A549 (cell line): ENCODE data around the gene MCM7. TPM values are rescaled to one million over a fixed set of nuclear protein-coding genes. Genes with fewer than 3 reads are reported as not detected.

Experiments
- ATAC-seq, 2 experiments: fragments of 200-7000 bp in 1 of 2; fragments of >200 bp in 1 of 2; cut with Nextera tagmentation in 1 of 2; cut with Tn5 transposase in 1 of 2; 3 replicates each; pipeline versions ENCODE4 v1.8.0 to v1.9.1; 2018 to 2020; ENCODE audit warnings: mild to moderate bottlenecking in 1 of 2, moderate library complexity in 1 of 2
- CTCF ChIA-PET: fragments of 300-600 bp; sonication (Branson Sonifier 250); formaldehyde crosslinking; extraction: SDS; loops from one replicate; lab custom pipeline; 2021; ENCODE audit warnings: antibody characterized with exemption, inconsistent platforms; lab: Yijun Ruan, JAX
- POLR2A ChIA-PET: fragments of 350-600 bp; formaldehyde crosslinking; extraction: SDS; loops from one replicate; lab custom pipeline; 2021; ENCODE audit warnings: antibody characterized with exemption, inconsistent platforms; lab: Yijun Ruan, JAX
- DNase-seq, 2 experiments: peaks; one replicate each; pipeline versions ENCODE4 v3.0.0 to v3.0.0-alpha.2; 2011 to 2016; ENCODE audit warnings: low read depth in 1 of 2, low spot score in 1 of 2
- FAIRE-seq: peaks from 2 replicates; lab custom pipeline; 2011; peaks lifted over from hg19 to GRCh38; lab: Jason Lieb, UNC
- H3K27ac ChIP-seq, 2 experiments: fragments of >200 bp; sonication (Bioruptor Twin); formaldehyde crosslinking; 3 replicates each; pipeline ENCODE4 v1.5.1; 2016 to 2017
- H3K4me1 ChIP-seq: fragments of >200 bp; sonication (Bioruptor Twin); formaldehyde crosslinking; 3 replicates; pipeline ENCODE4 v1.6.1; 2016
- H3K4me2 ChIP-seq: fragments of >200 bp; sonication (Bioruptor Twin); formaldehyde crosslinking; 3 replicates; pipeline ENCODE4 v1.6.1; 2016
- H3K4me3 ChIP-seq: fragments of >200 bp; sonication (Bioruptor Twin); formaldehyde crosslinking; 3 replicates; pipeline ENCODE4 v1.5.1; 2016
- H3K9me3 ChIP-seq: fragments of >200 bp; sonication (Bioruptor Twin); formaldehyde crosslinking; 3 replicates; pipeline ENCODE4 v1.6.1; 2016
- CBX8 ChIP-seq: fragments of 200-600 bp; sonication (generic); IDR thresholded peaks from 2 replicates; pipeline ENCODE4 v1.6.1; 2016
- CEBPB ChIP-seq, 2 experiments: fragments of >200 bp in 1 of 2; sonication (Bioruptor Twin) in 1 of 2; formaldehyde crosslinking in 1 of 2; IDR thresholded peaks; 2 replicates each; pipeline ENCODE4 v1.6.1; 2012 to 2016
- CHD2 ChIP-seq: fragments of 150-350 bp; IDR thresholded peaks from 2 replicates; pipeline ENCODE4 v1.6.1; 2014; ENCODE audit warnings: low read length; ENCODE audit not compliant: partially characterized antibody
- CHD4 ChIP-seq: fragments of 200-600 bp; sonication (generic); IDR thresholded peaks from 2 replicates; pipeline ENCODE4 v1.6.1; 2016; ENCODE audit warnings: antibody characterized with exemption, mild to moderate bottlenecking, borderline replicate concordance
- E2F6 ChIP-seq: IDR thresholded peaks from 2 replicates; pipeline ENCODE4 v1.6.1; 2012; ENCODE audit warnings: low read depth, borderline replicate concordance
- EHMT2 ChIP-seq: fragments of 200-600 bp; sonication (generic); IDR thresholded peaks from 2 replicates; pipeline ENCODE4 v1.6.1; 2016; ENCODE audit warnings: antibody characterized with exemption, low read depth, mild to moderate bottlenecking, moderate library complexity
- ELK1 ChIP-seq: fragments of 150-350 bp; IDR thresholded peaks from 2 replicates; pipeline ENCODE4 v1.6.1; 2014; ENCODE audit warnings: low read depth, mild to moderate bottlenecking, low read length
- EP300 ChIP-seq, 2 experiments: fragments of >200 bp; sonication (Bioruptor Twin); formaldehyde crosslinking; IDR thresholded peaks; 2 replicates in 1 of 2; 3 replicates in 1 of 2; pipeline ENCODE4 v1.6.1; 2016 to 2017
- ESRRA ChIP-seq: fragments of 150-350 bp; IDR thresholded peaks from 2 replicates; pipeline ENCODE4 v1.6.1; 2014; ENCODE audit warnings: mild to moderate bottlenecking, low read length, borderline replicate concordance
- FOSL2 ChIP-seq, 2 experiments: fragments of 450-650 bp in 1 of 2; fragments of >200 bp in 1 of 2; sonication (Bioruptor Twin) in 1 of 2; formaldehyde crosslinking; IDR thresholded peaks; 2 replicates each; pipeline versions ENCODE4 v1.5.0 to v1.6.1; 2016 to 2020; ENCODE audit warnings: mild to moderate bottlenecking in 1 of 2, moderate library complexity in 1 of 2
- HMGXB4 ChIP-seq: fragments of 250-450 bp; sonication (Bioruptor Pico); IDR thresholded peaks from 2 replicates; pipeline ENCODE4 v1.5.0; 2021; ENCODE audit warnings: mild to moderate bottlenecking, moderate library complexity, borderline replicate concordance
- HOXA7 ChIP-seq: fragments of 250-450 bp; sonication (Bioruptor Pico); IDR thresholded peaks from 2 replicates; pipeline ENCODE4 v1.5.0; 2020; ENCODE audit warnings: mild to moderate bottlenecking, moderate library complexity
- HOXB13 ChIP-seq: fragments of 250-450 bp; sonication (Bioruptor Pico); IDR thresholded peaks from 2 replicates; pipeline ENCODE4 v1.5.0; 2020; ENCODE audit warnings: low read depth, mild to moderate bottlenecking, moderate library complexity
- JUNB ChIP-seq: fragments of >200 bp; sonication (Bioruptor Twin); formaldehyde crosslinking; IDR thresholded peaks from 2 replicates; pipeline ENCODE4 v1.6.1; 2016
- KDM1A ChIP-seq: fragments of 200-600 bp; sonication (generic); IDR thresholded peaks from 2 replicates; pipeline ENCODE4 v1.6.1; 2016; ENCODE audit warnings: low read depth, mild to moderate bottlenecking
- KDM5A ChIP-seq: fragments of 200-600 bp; sonication (generic); IDR thresholded peaks from 2 replicates; pipeline ENCODE4 v1.6.1; 2016; ENCODE audit warnings: antibody characterized with exemption, mild to moderate bottlenecking
- NFE2L2 ChIP-seq: fragments of 150-350 bp; conservative IDR thresholded peaks from 2 replicates; pipeline ENCODE4 v1.6.1; 2014; ENCODE audit warnings: low read length
- NPAS2 ChIP-seq: fragments of 250-450 bp; sonication (Bioruptor Pico); IDR thresholded peaks from 2 replicates; pipeline ENCODE4 v1.8.0; 2022; ENCODE audit warnings: mild to moderate bottlenecking, moderate library complexity, borderline replicate concordance
- NR3C1 ChIP-seq: fragments of >200 bp; sonication (Bioruptor Twin); formaldehyde crosslinking; IDR thresholded peaks from 3 replicates; pipeline ENCODE4 v1.6.1; 2017
- RAD21 ChIP-seq, 2 experiments: fragments of >200 bp in 1 of 2; sonication (Bioruptor Twin) in 1 of 2; formaldehyde crosslinking in 1 of 2; IDR thresholded peaks in 1 of 2; conservative IDR thresholded peaks in 1 of 2; 2 replicates in 1 of 2; 3 replicates in 1 of 2; pipeline ENCODE4 v1.6.1; 2012 to 2018; ENCODE audit warnings: inconsistent platforms in 1 of 2
- RNF2 ChIP-seq: fragments of 200-600 bp; sonication (generic); IDR thresholded peaks from 2 replicates; pipeline ENCODE4 v1.6.1; 2016; ENCODE audit warnings: low read depth, mild to moderate bottlenecking, antibody characterized with exemption, moderate library complexity, borderline replicate concordance
- SMC3 ChIP-seq: fragments of >200 bp; sonication (Bioruptor Twin); formaldehyde crosslinking; IDR thresholded peaks from 3 replicates; pipeline ENCODE4 v1.6.1; 2018; ENCODE audit warnings: inconsistent platforms
- SREBF2 ChIP-seq: fragments of 450-650 bp; IDR thresholded peaks from 2 replicates; pipeline ENCODE4 v1.6.1; 2014; ENCODE audit warnings: mild to moderate bottlenecking, moderate library complexity
- TP53 ChIP-seq: fragments of 250-450 bp; sonication (Bioruptor Pico); IDR thresholded peaks from 2 replicates; pipeline ENCODE4 v1.5.0; 2021; ENCODE audit warnings: mild to moderate bottlenecking, moderate library complexity
- ZC3H11A ChIP-seq: fragments of 450-650 bp; IDR thresholded peaks from 2 replicates; pipeline ENCODE4 v1.6.1; 2014; ENCODE audit warnings: antibody characterized with exemption, mild to moderate bottlenecking
- ZSCAN20 ChIP-seq: fragments of 250-450 bp; sonication (Bioruptor Pico); IDR thresholded peaks from 2 replicates; pipeline ENCODE4 v1.8.0; 2022; ENCODE audit warnings: mild to moderate bottlenecking, moderate library complexity
- WGBS: methylation state at CpG from one replicate; pipeline ENCODE4 v1.1.6; 2017; ENCODE audit errors: missing lambda C conversion rate; 5-methylcytosine and 5-hydroxymethylcytosine counted together
- polyA plus RNA-seq, 4 experiments: library from polyadenylated mRNA; depleted of rRNA in 3 of 4; stranded (reverse); fragments of >200 nt; fragmentation: RNase III in 1 of 4; extraction: RNeasy Plus Mini Kit Qiagen cat#74134 plus additional on column Dnase treatment in 1 of 4; gene quantifications; 2 replicates in 3 of 4; 3 replicates in 1 of 4; pipeline ENCODE4 v1.2.3, GENCODE V29; 2011 to 2017
- TF ChIP-seq, protein P1 (sequence below): IDR thresholded peaks from 2 replicates; pipeline ENCODE4 v1.6.1; 2012

The MCM7 gene
- polyA plus RNA-seq, 2 of the 4 experiments (the other 2 are of a cell fraction), result 145 to 287 TPM

GRCh38 chr7:100126931-100127865 lies 26.0 kb upstream of the MCM7 start, which contains the start of gene MBLAC1 (continued):
- no peak for TF ChIP-seq TP53
- no peak for TF ChIP-seq NFE2L2
- no peak for TF ChIP-seq SMC3
- no peak for TF ChIP-seq ZSCAN20 (CRISPR knock-in tag)
- TF ChIP-seq, protein P1, sequence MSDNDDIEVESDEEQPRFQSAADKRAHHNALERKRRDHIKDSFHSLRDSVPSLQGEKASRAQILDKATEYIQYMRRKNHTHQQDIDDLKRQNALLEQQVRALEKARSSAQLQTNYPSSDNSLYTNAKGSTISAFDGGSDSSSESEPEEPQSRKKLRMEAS, result peak; percentile 37
- no peak for TF ChIP-seq HOXB13 (CRISPR knock-in tag)
- TF ChIP-seq RAD21 (conservative IDR thresholded peaks at IDR 0.05 in 1 of 2, IDR thresholded peaks at IDR 0.05 in 1 of 2), result no peak
- TF ChIP-seq EP300 (IDR thresholded peaks at IDR 0.05), result no peak

GRCh38 chr7:100126239-100126930 lies 25.2 kb upstream of the MCM7 start:
- TF ChIP-seq KDM1A, result peak; percentile 88
- TF ChIP-seq EHMT2, result no peak
- TF ChIP-seq KDM5A, result no peak; the same call in 1 of the 2 replicates
- no peak for TF ChIP-seq EP300 (IDR thresholded peaks at IDR 0.05)
- TF ChIP-seq HOXA7, result no peak
- no peak for TF ChIP-seq ZSCAN20 (CRISPR knock-in tag)
- no peak for TF ChIP-seq RNF2
- TF ChIP-seq SMC3, result 0 out of 3 replicates have a peak, but pooled peaks have one; percentile 15
- TF ChIP-seq NPAS2 (CRISPR knock-in tag), result no peak
- TF ChIP-seq CBX8, result no peak
- no peak for TF ChIP-seq NR3C1
- TF ChIP-seq HMGXB4 (CRISPR knock-in tag), result no peak
- TF ChIP-seq ESRRA, result no peak
- no peak for TF ChIP-seq ELK1
- TF ChIP-seq NFE2L2, result no peak
- no peak for TF ChIP-seq FOSL2 (IDR thresholded peaks at IDR 0.05)
- no peak for TF ChIP-seq FOSL2 (CRISPR knock-in tag; IDR thresholded peaks at IDR 0.05)
- TF ChIP-seq, protein P1, result peak; percentile 89
- TF ChIP-seq JUNB, result no peak
- no peak for TF ChIP-seq CEBPB (IDR thresholded peaks at IDR 0.05)
- TF ChIP-seq CHD2, result peak; percentile 45
- TF ChIP-seq CHD4, result 0 out of 2 replicates have a peak, but pooled peaks have one; percentile 22
- no peak for TF ChIP-seq SREBF2
- TF ChIP-seq ZC3H11A, result no peak
- 0 out of 2 replicates have a peak, but pooled peaks have one; percentile 45 for TF ChIP-seq E2F6
- peaks cover 30% of the 10 kb centered on the region for H3K4me1 ChIP-seq
- ChIA-PET CTCF (interaction anchor here (0.6 to 2.9 kb wide), 4 partner anchors 9 to 205 kb away, joined by 3 to 13 read pairs (median 4); no protein-coding TSS in a partner anchor), POLR2A (interaction anchor here (0.5 to 1.7 kb wide), 7 partner anchors 13 to 303 kb away, joined by 3 to 11 read pairs (median 4); partner anchors contain the start of genes AP4M1, LAMTOR4, MCM7 and ZCWPW1)
- H3K4me3 ChIP-seq, result peak overlapping the region; percentile 64
- ATAC-seq (peak in 1 of 2 experiments; percentile 61; a peak in 3 of 6 replicates), FAIRE-seq (no peak), DNase-seq (no peak)
- WGBS, result 7% methylated on average over 29 of the region's 29 CpGs
- H3K27ac ChIP-seq, result peak overlapping the region; percentile 90 to 94
- no peaks in the 10 kb centered on the region for H3K9me3 ChIP-seq
- H3K4me2 ChIP-seq, result peak overlapping the region; percentile 62
